SJSA1 (cell line): ENCODE results near the gene FXYD2. TPM values are rescaled to one million over a fixed set of nuclear protein-coding genes. Genes with fewer than 3 reads are reported as not detected.
"Not testable (repeated sequence)": the region's sequence is repeated elsewhere in the genome, so short reads cannot be mapped to it uniquely, and the experiment has no call there.

Experiments used
- DNase-seq, 2 experiments: peaks; one replicate each; pipeline ENCODE4 v3.0.0-alpha.2; 2015 to 2020; ENCODE audit warnings: low spot score in 2 of 2, low read depth in 1 of 2
- H3K27ac ChIP-seq: fragments of 250-450 bp; sonication (Bioruptor Pico); 2 replicates; pipeline ENCODE4 v1.5.1; 2020; ENCODE audit warnings: mild to moderate bottlenecking, moderate library complexity
- H3K27me3 ChIP-seq: fragments of 250-450 bp; sonication (Bioruptor Pico); replicated peaks from 2 replicates; pipeline ENCODE4 v1.5.1; 2020; ENCODE audit warnings: mild to moderate bottlenecking, moderate library complexity
- H3K36me3 ChIP-seq: fragments of 250-450 bp; sonication (Bioruptor Pico); 2 replicates; pipeline ENCODE4 v1.5.1; 2020; ENCODE audit warnings: mild to moderate bottlenecking
- H3K4me1 ChIP-seq: fragments of 250-450 bp; sonication (Bioruptor Pico); replicated peaks from 2 replicates; pipeline ENCODE4 v1.6.1; 2021; ENCODE audit warnings: mild to moderate bottlenecking
- H3K4me3 ChIP-seq: fragments of 250-450 bp; sonication (Bioruptor Pico); 2 replicates; pipeline ENCODE4 v1.5.1; 2020; ENCODE audit warnings: mild to moderate bottlenecking
- H3K9me3 ChIP-seq: fragments of 250-450 bp; sonication (Bioruptor Pico); replicated peaks from 2 replicates; pipeline ENCODE4 v1.5.1; 2020; ENCODE audit warnings: mild to moderate bottlenecking
- total RNA-seq: library from RNA; depleted of rRNA; stranded (reverse); fragments of >200 nt; shearing (Covaris generic); gene quantifications from 2 replicates; pipeline ENCODE4 v1.2.3, GENCODE V29; 2014; rRNA removed

FXYD2 gene
- not detected in 2 replicates for total RNA-seq

GRCh38 chr11:117824571-117825537 is at the start of gene FXYD2:
Gene FXYD2, minus strand, starts transcription at chr11:117824744. Its CDS starts 66 bp downstream, at chr11:117824678.
- no peak within 1 kb of the TSS for H3K27ac ChIP-seq
- H3K4me3 ChIP-seq = no peak within 1 kb of the TSS
- H3K4me1 ChIP-seq = no peaks in the 10 kb centered on the region
- no peaks in the 10 kb centered on the region for H3K36me3 ChIP-seq
- no peaks in the 10 kb centered on the region for H3K9me3 ChIP-seq
- no peak for DNase-seq
- H3K27me3 ChIP-seq = no peaks in the 10 kb centered on the region

GRCh38 chr11:117873828-117874125 is 49.2 kb upstream of the FXYD2 start:
- DNase-seq = no peak
- Histone ChIP-seq H3K4me3 (no peak overlapping the region), H3K36me3 (no peaks in the 10 kb centered on the region), H3K9me3 (no peaks in the 10 kb centered on the region), H3K4me1 (no peaks in the 10 kb centered on the region), H3K27me3 (peaks cover 10% of the 10 kb centered on the region; the same call in 1 of the 2 replicates), H3K27ac (no peak overlapping the region)

- no peaks in the 10 kb centered on the region for H3K9me3 ChIP-seq
- no peak for DNase-seq
- no peaks in the 10 kb centered on the region for H3K36me3 ChIP-seq
- H3K27me3 ChIP-seq = peaks cover 10% of the 10 kb centered on the region; the same call in 1 of the 2 replicates
- H3K4me1 ChIP-seq = no peaks in the 10 kb centered on the region
- H3K27ac ChIP-seq = no peak overlapping the region
- H3K4me3 ChIP-seq = no peak overlapping the region
Observed at GRCh38 chr11:117872975-117873827, 48.7 kb upstream of the FXYD2 start.

GRCh38 chr11:117872420-117872961 is 47.9 kb upstream of the FXYD2 start:
- H3K27me3 ChIP-seq = peaks cover 10% of the 10 kb centered on the region; the same call in 1 of the 2 replicates
- no peaks in the 10 kb centered on the region for H3K36me3 ChIP-seq
- no peak overlapping the region for H3K4me3 ChIP-seq
- no peaks in the 10 kb centered on the region for H3K4me1 ChIP-seq
- H3K9me3 ChIP-seq = no peaks in the 10 kb centered on the region
- H3K27ac ChIP-seq = no peak overlapping the region
- DNase-seq = no peak

- no peak for DNase-seq
- Histone ChIP-seq H3K36me3 (no peaks in the 10 kb centered on the region), H3K9me3 (no peaks in the 10 kb centered on the region), H3K4me3 (no peak overlapping the region), H3K27ac (no peak overlapping the region), H3K27me3 (peaks cover 10% of the 10 kb centered on the region; the same call in 1 of the 2 replicates), H3K4me1 (no peaks in the 10 kb centered on the region)
Observed at GRCh38 chr11:117871784-117872183, 47.2 kb upstream of the FXYD2 start.

GRCh38 chr11:117871160-117871559 is 46.6 kb upstream of the FXYD2 start:
- no peaks in the 10 kb centered on the region for H3K9me3 ChIP-seq
- no peak overlapping the region for H3K27ac ChIP-seq
- no peak overlapping the region for H3K4me3 ChIP-seq
- no peaks in the 10 kb centered on the region for H3K36me3 ChIP-seq
- no peak for DNase-seq
- H3K27me3 ChIP-seq = peaks cover 10% of the 10 kb centered on the region; the same call in 1 of the 2 replicates
- no peaks in the 10 kb centered on the region for H3K4me1 ChIP-seq

- Histone ChIP-seq H3K27ac (no peak overlapping the region), H3K27me3 (peaks cover 4% of the 10 kb centered on the region; the same call in 1 of the 2 replicates)
- no peak for DNase-seq
Observed at GRCh38 chr11:117870103-117870952, 45.8 kb upstream of the FXYD2 start.

GRCh38 chr11:117869604-117870003 is 45.1 kb upstream of the FXYD2 start:
- Histone ChIP-seq H3K4me3 (no peak overlapping the region), H3K27me3 (no peaks in the 10 kb centered on the region), H3K27ac (no peak overlapping the region), H3K9me3 (no peaks in the 10 kb centered on the region), H3K4me1 (no peaks in the 10 kb centered on the region), H3K36me3 (no peaks in the 10 kb centered on the region)
- no peak for DNase-seq

More at GRCh38 chr11:117870103-117870952, 45.8 kb upstream of the FXYD2 start:
- H3K9me3 ChIP-seq = no peaks in the 10 kb centered on the region
- no peaks in the 10 kb centered on the region for H3K4me1 ChIP-seq
- no peaks in the 10 kb centered on the region for H3K36me3 ChIP-seq
- H3K4me3 ChIP-seq = no peak overlapping the region

GRCh38 chr11:117868815-117869561 is 44.4 kb upstream of the FXYD2 start:
- no peak overlapping the region for H3K27ac ChIP-seq
- no peaks in the 10 kb centered on the region for H3K9me3 ChIP-seq
- no peak for DNase-seq
- no peaks in the 10 kb centered on the region for H3K27me3 ChIP-seq
- H3K36me3 ChIP-seq = no peaks in the 10 kb centered on the region
- H3K4me1 ChIP-seq = no peaks in the 10 kb centered on the region
- no peak overlapping the region for H3K4me3 ChIP-seq

- Histone ChIP-seq H3K27ac (no peak overlapping the region), H3K9me3 (no peaks in the 10 kb centered on the region), H3K4me1 (no peaks in the 10 kb centered on the region), H3K36me3 (no peaks in the 10 kb centered on the region), H3K27me3 (no peaks in the 10 kb centered on the region), H3K4me3 (no peak overlapping the region)
- no peak for DNase-seq
Observed at GRCh38 chr11:117868088-117868487, 43.5 kb upstream of the FXYD2 start.

- no peaks in the 10 kb centered on the region for H3K4me1 ChIP-seq
- H3K27ac ChIP-seq = no peak overlapping the region
- H3K36me3 ChIP-seq = no peaks in the 10 kb centered on the region
- H3K4me3 ChIP-seq = no peak overlapping the region
- no peaks in the 10 kb centered on the region for H3K9me3 ChIP-seq
- DNase-seq = no peak
- no peaks in the 10 kb centered on the region for H3K27me3 ChIP-seq
Observed at GRCh38 chr11:117866526-117866925, 42.0 kb upstream of the FXYD2 start.

- not testable (repeated sequence) for H3K36me3 ChIP-seq, DNase-seq, H3K27ac ChIP-seq, H3K4me1 ChIP-seq, H3K9me3 ChIP-seq, H3K27me3 ChIP-seq, H3K4me3 ChIP-seq
Observed at GRCh38 chr11:117865546-117865945, 41.0 kb upstream of the FXYD2 start.
